GM18861 (cell line): ENCODE results near the gene PSMG3.
"Not testable (repeated sequence)": the region's sequence is repeated elsewhere in the genome, so short reads cannot be mapped to it uniquely, and the experiment has no call there.

Source experiments
- ATAC-seq: cut with Tn5 transposase; IDR thresholded peaks from one replicate; pipeline ENCODE4 v1.9.1; 2021; ENCODE audit not compliant: unreplicated experiment

PSMG3 gene

GRCh38 chr7:1536455-1536742 lies 33.4 kb downstream of the PSMG3 start:
- ATAC-seq: no peak

GRCh38 chr7:1535701-1536454 lies 34.0 kb downstream of the PSMG3 start:
- no peak for ATAC-seq

- ATAC-seq: no peak
Observed at GRCh38 chr7:1535100-1535458, 34.8 kb downstream of the PSMG3 start.

DNA sequence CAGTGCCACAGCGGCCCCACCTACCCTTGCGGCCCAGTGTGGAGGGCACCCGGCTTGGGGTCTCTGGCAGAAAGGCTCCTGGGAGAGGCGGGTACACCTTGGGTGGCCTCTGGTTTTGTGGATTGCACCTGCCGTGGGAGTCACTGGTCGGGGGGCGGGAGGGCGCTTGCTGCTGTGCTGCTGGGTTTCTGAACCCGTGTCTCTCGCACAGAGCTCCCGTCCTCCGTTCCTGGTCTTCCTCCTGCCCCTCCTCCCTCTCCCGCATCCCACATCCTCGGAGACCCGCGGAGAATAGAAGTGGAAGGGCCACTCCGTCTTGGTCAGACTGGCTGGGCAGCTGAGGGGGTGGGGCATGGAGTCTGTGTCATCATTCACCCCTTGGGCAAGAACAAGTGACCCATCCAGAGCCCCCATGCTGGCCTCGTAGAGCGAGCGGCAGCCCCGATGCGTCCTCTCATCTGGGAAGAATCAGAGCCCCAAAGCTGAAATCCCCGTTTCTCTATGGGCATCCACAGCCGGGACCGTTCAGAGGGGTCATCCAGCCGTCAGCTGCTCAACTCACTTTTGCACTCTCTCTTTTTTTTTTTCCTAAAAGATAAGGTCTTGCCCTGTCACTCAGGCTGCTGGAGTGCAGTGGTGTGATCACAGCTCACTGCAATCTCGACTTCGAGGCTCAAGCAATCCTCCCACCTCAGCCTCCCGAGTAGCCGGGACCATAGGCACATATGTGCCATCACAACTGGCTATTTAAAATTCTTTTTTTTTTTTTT lies 35.3 kb downstream of the PSMG3 start:
- ATAC-seq: no peak

- no peak for ATAC-seq
Observed at GRCh38 chr7:1533547-1534329, 36.1 kb downstream of the PSMG3 start.

DNA sequence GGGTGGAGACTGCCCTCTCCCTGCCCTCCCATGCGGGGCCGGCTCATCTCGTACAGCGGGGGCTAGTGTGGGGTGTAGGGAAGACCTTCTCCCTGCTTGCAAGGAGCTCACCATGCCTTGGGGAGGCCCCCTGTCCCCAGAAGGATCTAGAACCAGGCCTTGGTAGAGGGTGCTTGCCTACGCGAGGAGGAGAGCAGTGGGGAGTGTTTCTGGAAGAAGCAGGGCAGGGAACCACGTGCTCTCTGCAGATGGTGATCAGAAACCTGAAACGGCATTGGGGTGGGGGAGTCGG lies 36.6 kb downstream of the PSMG3 start:
- no peak for ATAC-seq

DNA sequence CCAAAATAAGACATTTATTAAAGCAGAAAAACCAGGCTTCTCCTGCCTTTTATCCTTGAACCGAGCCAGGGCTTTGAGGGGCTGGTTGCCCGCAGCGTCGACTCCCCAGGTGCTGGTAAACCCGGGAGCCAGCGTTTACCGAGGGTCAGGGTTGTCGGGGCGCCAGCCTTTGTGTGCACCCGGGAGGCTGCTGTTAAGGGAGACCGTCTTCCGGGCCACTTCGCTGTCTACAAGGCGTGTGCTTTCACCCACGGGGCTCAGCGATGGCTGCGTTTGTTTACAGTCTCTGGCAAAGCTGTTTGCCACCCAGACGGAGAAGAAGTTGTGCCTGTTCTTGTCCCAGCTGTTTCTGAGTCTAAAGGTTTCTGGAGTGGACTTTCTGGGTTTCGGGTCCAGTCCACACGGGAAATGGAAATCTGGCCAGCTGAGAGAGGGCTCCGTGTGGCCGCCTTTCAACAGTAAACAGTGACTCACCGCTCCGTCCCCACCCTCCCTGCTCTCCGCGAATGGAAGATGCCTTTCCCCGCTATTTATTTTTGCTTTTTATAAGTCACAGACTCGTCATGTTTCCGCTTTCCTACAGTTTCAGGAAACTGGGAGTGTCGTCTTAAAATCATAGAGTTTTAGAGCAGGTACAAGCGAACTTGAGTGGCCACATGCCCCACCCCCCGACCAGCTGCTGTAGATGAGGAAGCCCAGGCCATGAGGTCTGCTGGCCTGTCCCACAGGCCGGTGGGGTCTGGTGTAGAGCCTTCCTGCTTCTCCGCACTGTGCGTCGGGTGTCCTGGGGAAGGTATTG lies 37.2 kb downstream of the PSMG3 start:
- ATAC-seq: no peak

- ATAC-seq: no peak
Observed at GRCh38 chr7:1531979-1532455, 37.8 kb downstream of the PSMG3 start.

DNA sequence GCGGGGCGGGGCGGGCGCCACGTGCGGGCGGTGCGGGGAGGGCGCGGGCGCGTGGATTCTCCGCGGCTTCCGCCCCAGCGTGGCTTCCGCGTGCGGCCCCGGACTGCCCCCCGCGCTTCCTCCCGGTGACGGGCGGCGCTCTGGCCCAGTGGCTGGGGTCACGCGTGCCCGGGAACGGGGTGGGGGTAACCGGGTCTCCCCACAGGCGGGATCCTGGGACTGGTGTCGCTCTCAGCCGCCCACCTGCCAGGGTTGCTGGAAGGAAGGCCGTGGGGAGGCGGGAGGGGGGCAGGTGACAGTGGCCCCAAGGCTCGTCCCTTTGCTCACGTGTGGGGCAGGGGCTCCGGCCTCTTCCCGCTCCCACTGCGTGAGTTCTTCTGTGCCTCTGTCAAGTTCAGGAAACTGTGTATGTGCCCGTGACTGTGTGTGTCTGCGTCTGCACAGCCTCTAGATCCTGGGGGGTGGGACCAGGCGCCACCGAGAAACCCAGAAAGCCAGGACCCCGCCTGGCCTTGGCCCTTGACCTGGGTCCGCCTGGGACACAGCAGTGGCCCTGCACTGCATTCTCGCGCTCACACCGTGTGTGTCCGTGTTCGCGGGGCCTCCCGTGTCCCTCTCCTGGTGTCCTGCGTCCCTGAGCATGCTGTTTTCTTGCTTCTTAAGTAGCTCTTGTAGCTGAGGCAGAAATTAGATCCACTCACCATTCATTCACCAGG lies 38.4 kb downstream of the PSMG3 start:
- ATAC-seq: no peak

- ATAC-seq: no peak
Observed at GRCh38 chr7:1530946-1531262, 38.9 kb downstream of the PSMG3 start.

GRCh38 chr7:1529383-1530116 lies 40.3 kb downstream of the PSMG3 start:
- no peak for ATAC-seq

GRCh38 chr7:1526271-1526754 lies 43.5 kb downstream of the PSMG3 start:
- ATAC-seq: no peak

- no peak for ATAC-seq
Observed at GRCh38 chr7:1525409-1525808, 44.4 kb downstream of the PSMG3 start.

- no peak for ATAC-seq
Observed at GRCh38 chr7:1523844-1524243, 46.0 kb downstream of the PSMG3 start.

GRCh38 chr7:1523208-1523607 lies 46.6 kb downstream of the PSMG3 start:
- no peak for ATAC-seq

GRCh38 chr7:1521456-1521855 lies 48.4 kb downstream of the PSMG3 start:
- no peak for ATAC-seq

GRCh38 chr7:1520539-1521234 lies 49.1 kb downstream of the PSMG3 start:
- ATAC-seq: no peak

DNA sequence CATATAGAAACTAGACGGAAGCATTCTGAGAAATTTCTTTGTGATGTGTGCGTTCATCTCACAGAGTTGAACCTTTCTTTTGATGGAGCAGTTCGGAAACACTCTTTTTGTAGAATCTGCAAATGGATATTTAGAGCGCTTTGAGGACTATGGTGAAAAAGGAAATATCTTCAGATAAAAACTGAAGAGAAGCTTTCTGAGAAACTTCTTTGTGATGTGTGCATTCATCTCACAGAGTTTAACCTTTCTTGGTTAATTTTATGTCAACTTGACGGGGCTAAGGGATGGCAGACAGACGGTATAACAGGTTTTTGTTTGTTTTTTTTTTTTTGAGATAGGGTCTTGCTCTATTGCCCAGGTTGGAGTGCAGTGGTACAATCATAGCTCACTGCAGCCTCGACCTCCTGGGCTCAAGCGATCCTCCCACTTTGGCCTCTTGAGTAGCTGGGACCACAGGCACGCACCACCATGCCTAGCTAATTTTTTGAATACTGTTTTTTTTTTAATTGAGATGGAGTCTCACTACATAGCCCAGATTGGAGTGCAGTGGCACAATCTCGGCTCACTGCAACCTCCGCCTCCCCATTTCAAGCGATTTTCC lies 50.4 kb downstream of the PSMG3 start:
- not testable (repeated sequence) for ATAC-seq
